Trophoblast cell (in vitro differentiated cells and primary cell): ENCODE measurements around the gene MUC4.
A peak's percentile ranks its signal among the peaks of the same experiment; 100 is the strongest.
"Not testable (repeated sequence)": the region's sequence is repeated elsewhere in the genome, so short reads cannot be mapped to it uniquely, and the experiment has no call there.

Experiments
- DNase-seq, 2 donors: peaks; one replicate each; pipeline ENCODE4 v3.0.0-alpha.2; 2016
- H2AFZ ChIP-seq: 2 replicates; pipeline ENCODE4 v1.6.1; 2013; ENCODE audit warnings: low read length, moderate library complexity, mild to moderate bottlenecking; ENCODE audit not compliant: insufficient read depth, poor library complexity
- H2AK5ac ChIP-seq: 2 replicates; pipeline ENCODE4 v1.6.1; 2013; ENCODE audit warnings: mild to moderate bottlenecking, low read length
- H2BK120ac ChIP-seq: 2 replicates; pipeline ENCODE4 v1.6.1; 2013; ENCODE audit warnings: low read length, mild to moderate bottlenecking, moderate library complexity; ENCODE audit not compliant: insufficient read depth, poor library complexity
- H2BK12ac ChIP-seq: 2 replicates; pipeline ENCODE4 v1.6.1; 2013; ENCODE audit warnings: mild to moderate bottlenecking, low read length, moderate library complexity
- H2BK5ac ChIP-seq: 2 replicates; pipeline ENCODE4 v1.6.1; 2013; ENCODE audit warnings: low read length, low read depth, moderate library complexity, mild to moderate bottlenecking; ENCODE audit not compliant: poor library complexity
- H3K14ac ChIP-seq: 2 replicates; pipeline ENCODE4 v1.6.1; 2013; ENCODE audit warnings: mild to moderate bottlenecking, low read length
- H3K18ac ChIP-seq: 2 replicates; pipeline ENCODE4 v1.6.1; 2013; ENCODE audit warnings: mild to moderate bottlenecking, low read length
- H3K23ac ChIP-seq: 2 replicates; pipeline ENCODE4 v1.6.1; 2013; ENCODE audit warnings: low read length
- H3K27ac ChIP-seq: 2 replicates; pipeline ENCODE4 v1.5.1; 2013; ENCODE audit warnings: low read depth, mild to moderate bottlenecking, inconsistent platforms, low read length, moderate library complexity
- H3K27me3 ChIP-seq: 2 replicates; pipeline ENCODE4 v1.6.1; 2013; ENCODE audit warnings: inconsistent platforms, mild to moderate bottlenecking, low read length, moderate library complexity; ENCODE audit not compliant: insufficient read depth
- H3K36me3 ChIP-seq, 2 experiments: 1 replicate in 1 of 2; 2 replicates in 1 of 2; pipeline ENCODE4 v1.6.1; 2013; ENCODE audit warnings: low read length in 2 of 2, mild to moderate bottlenecking in 2 of 2, moderate library complexity in 1 of 2; ENCODE audit not compliant: insufficient read depth in 2 of 2, control insufficient read depth in 1 of 2
- H3K4ac ChIP-seq: 2 replicates; pipeline ENCODE4 v1.6.1; 2013; ENCODE audit warnings: low read depth, mild to moderate bottlenecking, low read length, moderate library complexity
- H3K4me1 ChIP-seq, 2 experiments: 1 replicate in 1 of 2; 2 replicates in 1 of 2; pipeline ENCODE4 v1.6.1; 2013; ENCODE audit warnings: low read length in 2 of 2, mild to moderate bottlenecking in 2 of 2, moderate library complexity in 1 of 2; ENCODE audit not compliant: insufficient read depth in 2 of 2, control insufficient read depth in 1 of 2
- H3K4me2 ChIP-seq: 2 replicates; pipeline ENCODE4 v1.6.1; 2013; ENCODE audit warnings: inconsistent platforms, mild to moderate bottlenecking, low read length, moderate library complexity
- H3K4me3 ChIP-seq: 2 replicates; pipeline ENCODE4 v1.5.1; 2013; ENCODE audit warnings: mild to moderate bottlenecking, low read depth, low read length, inconsistent platforms
- H3K79me1 ChIP-seq: one replicate; pipeline ENCODE4 v1.6.1; 2013; ENCODE audit warnings: low read length
- H3K79me2 ChIP-seq: 2 replicates; pipeline ENCODE4 v1.6.1; 2013; ENCODE audit warnings: low read length, mild to moderate bottlenecking; ENCODE audit not compliant: control insufficient read depth, insufficient read depth, poor library complexity
- H3K9ac ChIP-seq: 2 replicates; pipeline ENCODE4 v1.6.1; 2013; ENCODE audit warnings: mild to moderate bottlenecking, low read length
- H3K9me3 ChIP-seq: 2 replicates; pipeline ENCODE4 v1.6.1; 2013; ENCODE audit warnings: low read depth, mild to moderate bottlenecking, control low read depth, inconsistent platforms, low read length; ENCODE audit not compliant: insufficient read depth
- H4K12ac ChIP-seq: 2 replicates; pipeline ENCODE4 v1.6.1; 2013; ENCODE audit warnings: low read depth, mild to moderate bottlenecking, low read length, moderate library complexity
- H4K8ac ChIP-seq: 2 replicates; pipeline ENCODE4 v1.6.1; 2013; ENCODE audit warnings: low read depth, mild to moderate bottlenecking, low read length, moderate library complexity
- H4K91ac ChIP-seq: one replicate; pipeline ENCODE4 v1.6.1; 2013; ENCODE audit warnings: low read depth, mild to moderate bottlenecking, low read length, moderate library complexity
- WGBS: extraction: QIAGEN DNeasy Blood & Tissue Kit; methylation state at CpG from one replicate; pipeline ENCODE4 v1.1.7; 2013; ENCODE audit warnings: missing lambda C conversion rate; ENCODE audit not compliant: insufficient read length, insufficient coverage; ENCODE audit errors: extremely low coverage; 5-methylcytosine and 5-hydroxymethylcytosine counted together

MUC4 gene

DNA sequence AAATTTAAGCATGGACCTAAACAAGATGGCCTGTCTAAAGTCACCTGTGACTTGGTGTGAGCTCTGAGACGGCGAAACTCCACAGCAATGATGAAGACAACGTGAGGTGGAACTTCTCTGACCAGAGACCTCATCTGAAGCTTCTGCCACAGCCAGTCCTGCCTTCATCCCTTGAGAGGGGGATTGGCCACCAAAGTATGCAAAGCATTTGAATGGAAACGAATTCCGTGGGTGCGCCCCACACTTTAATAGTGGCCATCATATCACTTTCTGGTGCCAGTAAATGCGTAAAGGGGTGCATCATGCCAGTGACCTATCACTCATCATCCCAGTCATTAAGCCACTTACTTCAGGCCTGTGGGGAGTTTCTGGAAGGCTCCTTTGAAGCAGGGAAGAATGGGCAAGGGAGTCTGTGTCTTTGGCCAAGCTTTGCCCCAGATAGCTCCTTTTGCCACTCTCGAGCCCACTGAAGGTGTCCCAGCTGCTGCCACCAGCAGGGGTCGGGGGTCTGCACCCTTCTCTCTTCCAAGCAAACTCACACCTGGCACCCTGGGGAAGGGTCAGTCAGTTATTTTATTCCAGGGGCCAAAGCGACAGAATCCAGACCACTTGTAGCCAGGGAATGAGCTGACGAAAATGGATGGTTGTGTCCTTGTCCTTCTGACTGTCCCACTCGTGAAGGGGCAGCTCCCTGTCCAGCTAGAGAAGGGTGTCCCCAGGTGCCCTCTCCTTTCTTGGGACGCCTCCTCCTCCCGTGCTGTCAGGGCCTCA, 73.3 kb downstream of the MUC4 start:
- DNase-seq: no peak
- Histone ChIP-seq H3K4ac (no peak overlapping the region), H3K9ac (no peak overlapping the region), H3K36me3 (no peaks in the 10 kb centered on the region), H3K4me1 (no peaks in the 10 kb centered on the region), H2BK5ac (no peak overlapping the region), H3K9me3 (no peaks in the 10 kb centered on the region), H3K27me3 (no peaks in the 10 kb centered on the region), H3K4me3 (no peak overlapping the region), H3K14ac (no peak overlapping the region), H3K27ac (no peak overlapping the region), H3K79me2 (no peaks in the 10 kb centered on the region), H3K18ac (no peak overlapping the region), H2BK12ac (no peak overlapping the region), H2BK120ac (no peak overlapping the region), H3K23ac (no peak overlapping the region), H3K4me2 (no peak overlapping the region), H2AK5ac (no peak overlapping the region), H2AFZ (no peak overlapping the region), H4K12ac (no peak overlapping the region), H4K91ac (no peak overlapping the region), H3K79me1 (no peaks in the 10 kb centered on the region), H4K8ac (no peak overlapping the region)
- WGBS: no CpG with 5 or more reads among the region's 14 CpGs

DNA sequence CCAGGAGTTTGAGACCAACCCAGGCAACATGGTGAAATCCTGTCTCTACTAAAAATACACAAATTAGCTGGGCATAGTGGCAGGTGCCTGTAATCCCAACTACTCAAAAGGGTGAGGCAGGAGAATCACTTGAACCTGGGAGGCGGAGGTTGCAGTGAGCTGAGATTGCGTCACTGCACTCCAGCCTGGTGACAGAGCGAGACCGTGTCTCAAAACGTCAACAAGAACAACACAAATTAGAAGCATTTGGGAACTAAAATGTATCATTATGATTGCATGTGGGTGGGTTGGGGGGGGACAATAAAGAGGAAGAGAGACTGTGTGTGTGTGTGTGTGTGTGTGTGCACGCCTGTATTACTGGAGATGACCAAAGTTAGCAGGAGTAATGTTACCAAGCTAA, 73.9 kb downstream of the MUC4 start:
- not testable (repeated sequence) for H4K12ac ChIP-seq, H3K9ac ChIP-seq, H4K8ac ChIP-seq, H2BK120ac ChIP-seq, H3K79me1 ChIP-seq, H3K27ac ChIP-seq, H3K79me2 ChIP-seq, H3K4ac ChIP-seq, H3K4me2 ChIP-seq, DNase-seq, H3K4me1 ChIP-seq, H4K91ac ChIP-seq, H2AK5ac ChIP-seq, H3K36me3 ChIP-seq, H2AFZ ChIP-seq, H3K4me3 ChIP-seq, H2BK5ac ChIP-seq, H3K9me3 ChIP-seq, H3K27me3 ChIP-seq, H2BK12ac ChIP-seq, H3K14ac ChIP-seq, H3K18ac ChIP-seq, H3K23ac ChIP-seq
- no CpG with 5 or more reads among the region's 6 CpGs for WGBS

GRCh38 chr3:195736866-195737490, 74.8 kb downstream of the MUC4 start:
- no peaks in the 10 kb centered on the region for H3K4me1 ChIP-seq
- no peak overlapping the region for H3K4ac ChIP-seq
- H3K14ac ChIP-seq: no peak overlapping the region
- no peaks in the 10 kb centered on the region for H3K79me2 ChIP-seq
- no peak overlapping the region for H4K91ac ChIP-seq
- no peak overlapping the region for H3K18ac ChIP-seq
- no peaks in the 10 kb centered on the region for H3K79me1 ChIP-seq
- no peak overlapping the region for H2AK5ac ChIP-seq
- no CpG with 5 or more reads among the region's 12 CpGs for WGBS
- no peaks in the 10 kb centered on the region for H3K9me3 ChIP-seq
- no peak overlapping the region for H2BK5ac ChIP-seq
- no peak overlapping the region for H4K8ac ChIP-seq
- DNase-seq: no peak
- peak overlapping the region; percentile 13 for H3K23ac ChIP-seq
- H3K36me3 ChIP-seq: no peaks in the 10 kb centered on the region
- no peaks in the 10 kb centered on the region for H3K27me3 ChIP-seq
- no peak overlapping the region for H3K4me3 ChIP-seq
- H3K27ac ChIP-seq: no peak overlapping the region
- no peak overlapping the region for H2BK12ac ChIP-seq
- H2BK120ac ChIP-seq: no peak overlapping the region
- H4K12ac ChIP-seq: no peak overlapping the region
- no peak overlapping the region for H2AFZ ChIP-seq
- H3K4me2 ChIP-seq: no peak overlapping the region
- H3K9ac ChIP-seq: no peak overlapping the region

DNA sequence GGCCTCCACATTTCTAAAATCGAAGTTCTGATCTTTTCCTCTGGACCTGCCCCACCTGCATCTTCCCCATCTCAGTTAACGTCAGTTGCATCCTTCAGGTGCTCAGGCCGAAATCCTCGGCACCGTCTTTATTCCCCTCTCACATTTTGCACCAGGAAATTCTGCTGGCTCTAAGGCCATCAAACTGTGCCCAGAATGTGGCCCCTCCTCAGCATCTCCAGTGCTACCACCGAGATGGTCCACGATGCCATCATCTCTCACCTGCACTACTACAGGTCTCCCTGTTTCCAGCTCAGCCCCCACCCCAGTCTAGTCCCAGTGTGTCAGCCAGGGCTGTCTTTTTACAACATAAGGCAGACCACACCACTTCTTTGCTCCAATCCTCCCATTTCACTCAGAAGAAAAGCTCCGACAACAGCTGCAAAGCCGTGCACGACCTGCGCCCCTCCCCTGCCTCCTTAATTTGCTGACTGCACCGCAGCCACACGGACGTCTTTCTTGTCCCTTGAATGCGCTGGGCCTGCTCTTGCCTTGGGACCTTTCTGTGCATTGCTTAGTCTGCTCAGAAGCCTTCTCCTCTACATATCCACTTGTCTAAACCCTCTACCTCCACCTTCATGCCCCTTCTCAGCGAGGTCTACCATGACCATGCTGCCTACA, 76.6 kb downstream of the MUC4 start:
- Histone ChIP-seq H3K4me3 (no peak overlapping the region), H2BK120ac (no peak overlapping the region), H3K23ac (no peak overlapping the region), H3K36me3 (no peaks in the 10 kb centered on the region), H3K79me1 (no peaks in the 10 kb centered on the region), H3K9ac (no peak overlapping the region), H3K4me1 (no peaks in the 10 kb centered on the region), H2AK5ac (no peak overlapping the region), H3K79me2 (no peaks in the 10 kb centered on the region), H3K4ac (no peak overlapping the region), H3K4me2 (no peak overlapping the region), H2BK12ac (no peak overlapping the region), H3K18ac (no peak overlapping the region), H4K91ac (no peak overlapping the region), H3K27me3 (no peaks in the 10 kb centered on the region), H3K9me3 (no peaks in the 10 kb centered on the region), H4K8ac (no peak overlapping the region), H2BK5ac (no peak overlapping the region), H2AFZ (no peak overlapping the region), H3K27ac (no peak overlapping the region), H3K14ac (no peak overlapping the region), H4K12ac (no peak overlapping the region)
- no peak for DNase-seq
- no CpG with 5 or more reads among the region's 16 CpGs for WGBS
